CD4-positive, alpha-beta T cell treated with Interleukin-15 for 1 hour (primary cell): ENCODE measurements around the gene ERC2.
"Not testable (repeated sequence)": the region's sequence is repeated elsewhere in the genome, so short reads cannot be mapped to it uniquely, and the experiment has no call there.

Experiments used
- DNase-seq: peaks from one replicate; pipeline ENCODE4 v3.0.0-alpha.2; 2020

The ERC2 gene

GRCh38 chr3:55863028-55863427, 605.2 kb downstream of the ERC2 start:
- no peak for DNase-seq

GRCh38 chr3:55860049-55860721, 608.1 kb downstream of the ERC2 start:
- no peak for DNase-seq

DNA sequence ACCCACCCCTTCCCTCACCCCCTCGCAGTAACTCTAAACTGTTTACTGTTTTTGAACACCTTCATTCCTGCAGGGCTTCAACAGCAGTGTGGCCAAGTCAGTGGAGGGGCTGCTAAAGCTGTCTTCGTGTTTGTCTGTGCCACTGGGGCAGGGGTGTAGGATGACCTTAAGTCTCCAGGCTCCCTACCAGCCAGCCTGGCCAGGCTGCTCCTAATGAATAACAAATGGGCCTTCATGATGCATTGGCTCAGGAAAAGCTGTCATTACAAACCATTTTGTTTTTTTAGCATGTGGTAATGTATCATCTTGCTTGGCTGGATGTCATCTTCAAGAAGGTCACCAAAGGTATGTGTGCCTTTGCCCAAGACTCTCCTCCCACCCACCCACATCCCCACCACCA, 609.0 kb downstream of the ERC2 start:
- DNase-seq, result no peak

- DNase-seq, result no peak
These were observed 609.5 kb downstream of the ERC2 start for GRCh38 chr3:55858727-55859126.

GRCh38 chr3:55858302-55858701, 610.0 kb downstream of the ERC2 start:
- no peak for DNase-seq

GRCh38 chr3:55857633-55858032, 610.6 kb downstream of the ERC2 start:
- no peak for DNase-seq

DNA sequence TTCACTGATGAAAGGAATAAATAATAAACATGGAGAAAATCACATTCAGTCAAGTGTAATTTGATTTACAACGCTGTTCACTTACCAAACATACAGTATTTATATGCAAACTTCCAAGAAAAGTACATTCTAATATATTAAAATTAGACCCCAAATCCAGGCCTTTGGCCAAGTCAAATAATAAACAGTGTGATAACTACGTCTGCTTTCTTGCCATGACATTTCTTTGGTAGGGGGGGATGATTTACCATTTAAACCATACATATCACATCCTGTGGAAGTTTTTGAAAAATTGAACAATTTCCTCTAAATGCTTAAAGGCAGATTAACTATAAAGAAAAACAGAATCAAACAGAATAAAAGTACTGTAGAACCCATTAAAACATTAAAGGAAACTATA, 613.0 kb downstream of the ERC2 start:
- no peak for DNase-seq

DNA sequence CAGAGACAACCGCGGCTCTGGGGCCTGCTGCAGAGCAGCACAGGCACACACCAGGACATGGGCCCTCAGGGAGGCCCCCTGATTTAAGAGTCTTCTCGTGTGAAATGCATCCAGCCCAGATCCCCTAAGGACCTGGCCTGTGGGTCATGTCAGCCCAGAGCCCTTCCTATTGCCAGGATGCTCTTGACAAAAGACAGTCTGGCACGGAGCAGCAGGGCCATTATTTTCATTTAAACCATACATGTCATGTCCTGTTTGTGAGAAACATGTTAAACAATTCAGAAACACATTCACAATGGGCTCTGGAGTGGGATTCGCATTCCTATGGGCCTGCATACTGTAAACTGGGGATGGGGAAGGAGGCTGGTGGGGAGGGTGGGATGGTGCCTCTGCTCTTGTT, 613.8 kb downstream of the ERC2 start:
- DNase-seq, result no peak

DNA sequence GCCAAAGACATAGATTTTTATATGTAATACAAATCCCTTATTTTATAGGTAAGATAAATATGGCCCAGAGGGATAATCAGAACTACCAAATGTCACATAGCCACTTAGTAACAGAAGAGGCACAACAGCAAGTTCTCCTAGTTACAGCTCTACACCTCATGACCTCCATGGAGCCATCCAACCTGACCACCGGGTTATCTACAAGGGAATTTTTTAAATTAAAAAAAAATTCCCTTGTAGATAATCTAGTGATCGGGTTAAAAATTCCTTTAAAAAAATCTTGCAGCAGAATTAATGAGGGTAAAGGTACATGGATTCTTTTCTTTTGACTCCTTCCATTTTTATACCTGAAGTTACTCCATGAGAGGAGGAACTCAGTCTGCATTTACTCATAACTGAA, 615.9 kb downstream of the ERC2 start:
- no peak for DNase-seq

GRCh38 chr3:55842204-55842603, 626.1 kb downstream of the ERC2 start:
- no peak for DNase-seq

DNA sequence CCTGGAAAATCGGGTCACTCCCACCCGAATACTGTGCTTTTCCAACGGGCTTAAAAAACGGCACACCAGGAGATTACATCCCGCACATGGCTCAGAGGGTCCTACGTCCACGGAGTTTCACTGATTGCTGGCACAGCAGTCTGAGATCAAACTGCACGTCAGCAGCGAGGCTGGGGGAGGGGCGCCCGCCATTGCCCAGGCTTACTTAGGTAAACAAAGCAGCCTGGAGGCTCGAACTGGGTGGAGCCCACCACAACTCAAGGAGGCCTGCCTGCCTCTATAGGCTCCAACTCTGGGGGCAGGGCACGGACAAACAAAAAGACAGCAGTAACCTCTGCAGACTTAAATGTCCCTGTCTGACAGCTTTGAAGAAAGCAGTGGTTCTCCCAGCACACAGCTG, 636.4 kb downstream of the ERC2 start:
- DNase-seq, result not testable (repeated sequence)

GRCh38 chr3:55828712-55829111, 639.6 kb downstream of the ERC2 start:
- no peak for DNase-seq

GRCh38 chr3:55827786-55828185, 640.5 kb downstream of the ERC2 start:
- no peak for DNase-seq

GRCh38 chr3:55826731-55827496, 641.4 kb downstream of the ERC2 start:
- no peak for DNase-seq

- DNase-seq, result no peak
These were observed 642.2 kb downstream of the ERC2 start for GRCh38 chr3:55826097-55826496.

DNA sequence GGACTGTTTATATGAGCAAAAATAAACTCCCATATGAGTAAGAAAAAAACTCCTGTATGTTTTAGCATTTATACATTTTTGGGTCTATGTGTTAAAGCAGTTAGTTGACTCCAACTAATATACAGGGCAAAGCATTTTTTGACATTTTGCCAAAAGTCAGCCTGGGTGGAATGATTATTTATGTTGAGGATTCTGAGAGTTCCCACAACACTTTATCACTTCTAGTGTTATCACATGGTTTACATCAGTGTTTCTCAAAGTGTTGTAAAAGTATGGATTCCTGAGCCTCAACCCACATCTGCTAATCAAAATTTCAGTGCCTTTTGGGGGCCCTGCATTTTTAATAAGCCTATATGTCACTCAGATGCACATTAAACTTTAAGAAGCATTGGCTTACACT, 643.9 kb downstream of the ERC2 start:
- no peak for DNase-seq

- DNase-seq, result no peak
These were observed 644.4 kb downstream of the ERC2 start for GRCh38 chr3:55823829-55824228.

DNA sequence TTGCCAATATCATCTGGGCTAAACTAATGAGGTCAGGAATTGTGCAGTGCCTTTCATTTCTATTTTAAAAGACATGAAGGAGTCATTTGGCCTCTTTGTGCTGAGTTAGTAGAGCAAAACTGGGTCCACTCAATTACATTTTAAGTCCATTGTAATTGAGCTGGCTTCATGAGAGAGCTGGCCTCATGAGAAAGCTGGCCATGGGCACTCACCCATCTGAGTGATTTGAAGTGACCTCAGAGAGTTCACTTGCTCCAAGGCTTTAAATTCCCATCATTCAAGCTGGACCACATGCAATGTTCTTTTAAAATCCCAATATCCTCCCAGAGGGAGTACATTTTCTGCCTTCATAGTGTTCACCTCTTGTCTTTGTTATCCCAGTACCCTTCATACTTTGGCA, 645.3 kb downstream of the ERC2 start:
- DNase-seq, result no peak

DNA sequence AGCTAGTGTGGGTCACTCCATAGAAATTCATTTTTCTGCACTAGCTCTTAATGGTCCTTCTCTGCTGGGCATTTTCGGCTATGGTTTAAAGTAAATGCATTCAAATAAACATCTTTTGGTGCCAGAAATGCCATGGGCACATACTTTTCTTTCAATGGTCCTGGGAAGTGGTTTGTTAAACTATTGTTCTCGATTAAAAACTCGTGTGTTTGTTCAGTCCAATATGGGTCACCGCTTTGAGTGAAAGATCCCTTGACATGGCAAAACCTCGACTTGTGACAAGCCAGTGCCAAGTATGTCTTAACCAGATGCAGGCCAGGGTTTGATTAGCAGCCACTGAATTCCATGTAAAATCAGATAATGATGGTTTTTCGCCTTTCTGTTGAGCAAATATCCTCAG, 649.3 kb downstream of the ERC2 start:
- DNase-seq, result no peak

DNA sequence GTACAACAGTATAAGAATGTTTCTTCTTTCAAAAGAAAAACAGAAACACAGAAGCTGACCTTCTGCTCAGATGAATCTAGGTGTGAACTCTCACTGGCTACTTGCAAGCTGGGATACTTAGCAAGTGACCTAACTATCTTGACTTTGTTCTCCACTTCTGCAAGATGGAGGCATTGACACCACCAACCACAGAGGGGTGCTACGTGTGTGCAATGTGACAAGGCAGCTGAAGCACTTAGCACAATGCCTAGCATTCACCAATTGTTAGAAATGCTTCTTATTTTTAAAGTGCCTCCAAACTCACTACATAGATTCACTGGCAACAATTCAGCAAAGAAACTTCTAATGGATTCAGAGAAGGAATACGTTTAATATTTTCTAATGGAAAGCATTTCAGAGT, 649.8 kb downstream of the ERC2 start:
- DNase-seq, result no peak

DNA sequence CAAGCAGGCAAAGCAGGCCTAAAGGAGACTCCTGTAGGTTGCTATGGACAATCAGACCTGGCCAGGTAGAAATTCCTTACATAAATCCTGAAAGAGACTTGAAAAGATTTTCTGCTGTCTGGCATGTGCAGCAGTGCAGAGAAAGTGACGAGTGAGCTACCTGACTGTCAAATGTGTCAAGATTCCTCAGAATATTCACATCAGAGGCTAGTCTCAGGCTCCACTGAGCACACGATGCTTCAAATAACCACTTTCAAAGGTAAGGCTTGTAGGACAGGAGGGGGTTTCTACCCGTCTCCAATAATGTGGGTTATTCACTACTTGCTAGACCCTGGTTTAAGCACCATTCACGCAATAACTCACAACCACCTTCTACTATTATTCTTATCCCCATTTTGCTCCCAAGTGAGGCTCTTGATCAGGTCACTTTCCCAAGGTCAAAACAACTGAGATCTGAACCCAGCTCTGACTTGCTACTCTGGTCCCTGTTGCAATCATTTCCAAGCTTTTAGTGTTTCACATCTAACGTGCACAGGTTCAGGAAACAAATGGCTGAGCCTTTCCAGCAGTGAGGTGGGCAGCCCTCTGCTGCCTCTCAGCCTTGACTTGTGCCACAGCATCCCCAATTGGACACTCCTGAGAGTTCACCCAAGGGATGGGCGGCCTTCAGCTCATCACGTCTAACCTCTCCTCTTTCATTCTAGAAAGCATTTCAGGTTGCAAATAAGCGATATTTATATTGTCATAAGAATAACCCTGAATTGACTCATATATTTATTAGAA, 651.3 kb downstream of the ERC2 start:
- no peak for DNase-seq

DNA sequence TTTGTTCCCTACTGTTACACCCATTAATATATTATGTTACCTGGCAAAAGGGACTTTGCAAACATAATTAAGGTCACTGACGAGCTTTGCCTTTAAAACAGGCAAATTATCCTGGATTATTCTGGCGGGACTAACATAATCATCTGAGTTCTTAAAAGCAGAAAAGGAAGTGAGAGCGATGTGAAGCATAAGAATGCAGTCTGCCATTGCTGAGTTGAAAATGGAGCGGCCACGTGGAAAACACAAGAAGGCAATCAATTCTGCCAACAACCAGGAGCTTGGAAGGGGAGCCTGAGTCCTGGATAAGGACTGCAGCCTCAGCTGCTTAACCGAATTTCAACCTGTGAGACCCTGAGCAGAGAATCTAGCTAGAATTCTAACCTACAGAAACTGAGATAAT, 653.0 kb downstream of the ERC2 start:
- DNase-seq, result no peak

DNA sequence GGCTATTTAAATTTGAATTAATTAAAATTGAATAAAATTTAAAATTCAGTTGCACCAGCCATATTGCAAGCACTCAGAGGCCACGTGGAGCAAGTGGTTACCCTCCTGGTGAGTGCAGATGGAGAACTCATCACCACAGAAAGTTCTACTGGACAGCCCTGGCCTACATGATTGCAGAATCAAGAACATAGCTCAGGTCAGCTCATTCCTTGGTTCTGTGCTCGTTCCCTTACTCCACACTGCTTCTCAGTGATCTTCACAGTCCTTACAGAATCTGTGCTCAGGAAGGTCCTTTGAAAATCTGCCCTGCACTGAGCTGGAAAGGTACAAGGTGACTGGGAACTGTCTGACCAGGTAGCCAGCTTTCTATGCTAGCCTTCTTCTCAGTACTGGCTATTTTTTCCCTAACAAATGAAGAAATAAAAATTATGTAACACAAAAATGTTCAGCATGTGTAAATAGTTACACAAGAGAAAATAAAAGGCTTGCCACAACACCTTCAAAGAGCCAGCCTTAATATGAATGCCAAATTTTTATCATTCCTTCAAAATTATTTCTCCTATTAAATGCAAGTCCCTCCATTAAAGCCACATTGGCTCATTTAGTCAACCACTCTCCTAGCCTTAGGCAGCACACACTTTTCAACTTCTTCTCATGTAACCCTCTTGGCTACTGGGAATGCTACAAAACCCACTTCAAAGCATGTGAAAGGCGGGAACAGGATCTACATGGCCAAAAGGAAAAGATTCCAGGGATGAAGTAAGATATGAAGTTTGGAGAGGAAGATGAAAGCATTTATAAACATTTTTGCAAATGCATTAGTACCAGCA, 654.8 kb downstream of the ERC2 start:
- no peak for DNase-seq
